AG09309 (cell line): Measurements from ENCODE around the gene GNG3.

ENCODE experiments used
- DNase-seq: peaks from one replicate; pipeline ENCODE4 v3.0.0-alpha.2; 2010; ENCODE audit warnings: low read depth
- H3K4me3 ChIP-seq: 2 replicates; pipeline ENCODE4 v1.5.1; 2011; ENCODE audit warnings: mild to moderate bottlenecking, low read depth, low read length, moderate library complexity; ENCODE audit not compliant: control insufficient read depth
- CTCF ChIP-seq: IDR thresholded peaks from 2 replicates; pipeline ENCODE4 v1.5.1; 2011; ENCODE audit warnings: mild to moderate bottlenecking, low read depth, low read length, inconsistent platforms; ENCODE audit not compliant: insufficient read depth, control insufficient read depth; ENCODE audit errors: missing control alignments

The GNG3 gene

GRCh38 chr11:62752177-62752785, 44.8 kb downstream of the GNG3 start:
- H3K4me3 ChIP-seq = no peak overlapping the region
- DNase-seq = no peak
- TF ChIP-seq CTCF = no peak

- DNase-seq = no peak
- peak overlapping the region; percentile 55 for H3K4me3 ChIP-seq
- TF ChIP-seq CTCF = no peak
Measured at GRCh38 chr11:62752994-62753735, 45.7 kb downstream of the GNG3 start.

GRCh38 chr11:62753736-62754603, 46.5 kb downstream of the GNG3 start, which contains the start of gene ZBTB3:
Gene ZBTB3 (minus strand): TSS chr11:62754160. CDS start chr11:62753664, 496 bp downstream.
- peak within 1 kb of the TSS; percentile 55 for H3K4me3 ChIP-seq
- peak; percentile 97 for DNase-seq
- TF ChIP-seq CTCF = no peak

GRCh38 chr11:62755086-62755615, 47.7 kb downstream of the GNG3 start:
- no peak for TF ChIP-seq CTCF
- no peak overlapping the region for H3K4me3 ChIP-seq
- no peak for DNase-seq

- no peak overlapping the region for H3K4me3 ChIP-seq
- no peak for DNase-seq
- TF ChIP-seq CTCF = no peak
Measured at GRCh38 chr11:62757846-62758788, 50.6 kb downstream of the GNG3 start.
